Skeletal muscle cell (primary cell): Measurements from ENCODE around the gene OGFOD2.
"Not testable (repeated sequence)": the region's sequence is repeated elsewhere in the genome, so short reads cannot be mapped to it uniquely, and the experiment has no call there.

Experiments used
- DNase-seq: peaks from one replicate; pipeline ENCODE4 v3.0.0-alpha.2; 2010; ENCODE audit warnings: low read depth
- H3K4me3 ChIP-seq: 2 replicates; pipeline ENCODE4 v1.5.1; 2011; ENCODE audit warnings: low read depth, mild to moderate bottlenecking, control low read depth, low read length, moderate library complexity

The OGFOD2 gene

DNA sequence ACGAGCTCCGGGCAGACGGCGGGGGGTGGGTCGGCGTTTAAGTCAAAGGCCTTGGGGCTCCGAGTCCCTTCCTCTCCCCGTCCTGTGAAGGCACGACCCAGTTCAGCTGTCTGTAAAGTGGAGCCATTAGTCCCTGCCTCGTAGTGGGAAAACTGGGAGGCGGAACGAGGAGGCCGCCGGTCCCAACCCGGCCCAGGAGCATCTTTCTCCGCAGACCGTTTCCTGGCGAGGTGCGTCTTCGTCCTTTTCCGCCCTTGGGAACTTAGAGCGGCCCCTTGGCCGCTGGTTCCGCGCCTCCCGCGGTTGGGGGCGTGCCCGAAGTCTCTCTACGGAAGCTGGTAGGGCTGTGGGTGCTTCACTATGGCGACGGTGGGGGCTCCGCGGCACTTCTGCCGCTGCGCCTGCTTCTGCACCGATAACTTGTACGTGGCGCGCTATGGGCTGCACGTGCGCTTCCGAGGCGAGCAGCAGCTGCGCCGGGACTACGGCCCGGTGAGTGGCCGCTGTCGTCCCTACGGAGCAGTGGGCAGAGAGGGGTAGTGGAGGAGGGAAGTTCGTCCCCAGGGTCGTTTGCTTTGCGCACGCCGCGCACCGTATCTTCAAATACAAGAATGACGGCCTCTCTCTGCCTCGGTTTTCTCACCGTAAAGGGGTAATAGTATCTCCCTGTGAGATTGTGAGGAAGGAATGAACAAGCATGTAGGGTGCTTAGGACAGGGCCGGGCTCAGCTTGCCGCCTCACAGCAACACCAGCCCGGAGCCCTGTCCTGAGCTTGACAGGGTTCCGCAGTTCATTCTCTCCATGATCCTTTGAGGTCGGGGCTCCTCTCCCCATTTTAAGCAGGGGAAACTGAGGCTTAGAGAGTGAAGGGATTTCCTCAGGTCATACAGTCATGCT is at the start of gene OGFOD2:
OGFOD2 (plus strand) TSS at position 353 of the 898 bp plus-strand sequence; CDS start at position 361, 8 bp downstream.
- peak; percentile 68 for DNase-seq
- H3K4me3 ChIP-seq = peak within 1 kb of the TSS; percentile 80

DNA sequence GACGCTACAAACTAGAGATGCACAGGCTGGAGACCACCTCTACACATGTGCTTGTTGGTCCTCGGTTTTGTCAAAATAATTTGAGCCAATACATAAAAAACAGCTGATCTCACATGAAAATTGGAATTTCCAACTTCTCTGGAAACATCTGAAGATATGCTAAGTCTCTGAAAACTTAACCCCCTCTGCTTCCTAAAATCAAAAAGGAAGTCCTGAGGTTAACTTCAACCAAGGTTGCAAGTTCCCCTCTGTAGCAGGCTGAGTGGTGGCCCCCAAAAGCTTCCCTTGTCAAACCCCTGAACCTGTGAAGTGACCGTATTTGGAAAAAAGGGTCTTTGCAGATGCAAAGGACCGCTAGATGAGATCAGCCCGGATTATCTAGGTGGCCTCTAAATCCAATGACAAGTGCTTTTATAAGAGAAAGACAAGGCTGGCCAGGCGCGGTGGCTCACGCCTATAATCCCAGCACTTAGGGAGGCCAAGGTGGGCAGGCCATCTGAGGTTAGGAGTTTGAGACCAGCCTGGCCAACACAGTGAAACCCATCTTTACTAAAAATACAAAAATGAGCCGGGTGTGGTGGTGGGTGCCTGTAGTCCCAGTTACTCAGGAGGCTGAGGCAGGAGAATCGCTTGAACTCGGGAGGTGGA is 47.2 kb upstream of the OGFOD2 start:
- no peak for DNase-seq
- no peak overlapping the region for H3K4me3 ChIP-seq

DNA sequence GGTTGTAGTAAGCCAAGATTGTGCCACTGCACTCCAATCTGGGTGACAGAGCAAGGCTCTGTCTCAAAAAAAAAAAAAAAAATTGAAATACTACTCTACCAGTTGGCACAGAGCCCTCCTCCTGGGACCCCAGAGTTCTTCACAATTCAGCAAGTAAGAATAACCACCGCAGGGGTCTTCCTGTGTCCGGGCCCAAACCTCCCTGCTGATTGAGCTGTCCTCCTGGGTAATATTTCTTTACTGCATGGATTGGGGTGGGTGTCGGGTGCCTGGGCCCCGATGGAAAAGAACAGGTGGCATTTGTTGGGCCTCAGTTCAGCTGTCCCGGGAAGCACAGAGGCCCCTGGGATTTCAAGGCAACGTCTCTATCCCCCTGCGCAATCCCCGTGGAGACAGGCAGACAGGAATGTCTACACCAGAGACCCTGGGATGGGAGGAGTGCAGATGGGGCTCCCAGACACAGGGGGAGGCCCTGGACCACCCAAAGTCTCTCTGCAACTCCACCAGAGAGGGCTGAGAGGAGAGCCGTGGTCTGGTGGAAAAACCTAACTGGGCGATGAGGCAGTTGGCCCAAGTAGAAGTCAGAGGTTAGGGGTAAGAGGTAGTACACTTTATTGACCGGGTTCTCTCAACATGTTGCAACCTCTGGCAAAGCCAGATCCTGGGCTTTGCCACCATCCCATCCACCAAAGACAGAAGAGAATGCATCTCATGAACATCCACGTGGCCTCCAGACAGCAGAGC is 46.5 kb upstream of the OGFOD2 start:
- H3K4me3 ChIP-seq = no peak overlapping the region
- DNase-seq = peak; percentile 17

DNA sequence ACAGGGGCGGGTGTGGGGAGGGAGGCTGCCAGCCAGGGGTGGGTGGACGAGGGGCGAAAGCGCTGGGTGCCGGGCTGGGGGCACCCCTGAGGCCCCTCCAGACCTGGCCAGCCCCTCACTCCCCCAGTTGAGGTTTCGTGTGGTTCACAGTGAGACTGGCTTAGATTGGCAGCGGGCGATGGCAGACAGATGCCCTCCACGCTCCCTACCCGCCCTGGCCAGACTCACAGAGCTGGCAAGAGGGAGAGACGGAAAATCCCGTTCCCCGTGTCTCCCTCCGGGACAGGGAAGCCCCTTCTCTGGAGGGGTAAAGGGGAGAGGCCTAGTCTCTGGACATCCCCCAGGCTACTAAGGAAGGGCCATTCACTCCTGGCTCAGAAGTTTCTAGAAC is 45.9 kb upstream of the OGFOD2 start:
- H3K4me3 ChIP-seq = no peak overlapping the region
- DNase-seq = no peak

DNA sequence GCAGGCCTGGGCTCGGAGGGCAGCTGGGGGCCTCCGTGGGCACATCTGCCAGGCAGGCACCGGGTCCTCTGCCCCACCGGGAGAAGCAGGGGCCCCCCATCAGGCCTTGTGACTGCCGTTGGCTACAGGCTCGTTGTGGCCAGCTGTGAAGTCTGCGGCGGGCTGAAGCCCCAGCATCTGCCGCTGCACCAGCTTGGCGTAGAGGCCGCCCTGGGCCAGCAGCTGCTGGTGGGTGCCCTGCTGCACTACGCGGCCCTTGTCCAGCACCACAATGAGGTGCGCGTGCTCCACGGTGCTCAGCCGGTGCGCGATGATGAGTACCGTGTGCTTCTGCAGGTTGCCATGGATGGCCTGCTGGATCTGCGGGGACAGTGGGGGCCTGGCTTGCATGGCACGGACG is 45.2 kb upstream of the OGFOD2 start:
- DNase-seq = no peak
- H3K4me3 ChIP-seq = no peak overlapping the region

DNA sequence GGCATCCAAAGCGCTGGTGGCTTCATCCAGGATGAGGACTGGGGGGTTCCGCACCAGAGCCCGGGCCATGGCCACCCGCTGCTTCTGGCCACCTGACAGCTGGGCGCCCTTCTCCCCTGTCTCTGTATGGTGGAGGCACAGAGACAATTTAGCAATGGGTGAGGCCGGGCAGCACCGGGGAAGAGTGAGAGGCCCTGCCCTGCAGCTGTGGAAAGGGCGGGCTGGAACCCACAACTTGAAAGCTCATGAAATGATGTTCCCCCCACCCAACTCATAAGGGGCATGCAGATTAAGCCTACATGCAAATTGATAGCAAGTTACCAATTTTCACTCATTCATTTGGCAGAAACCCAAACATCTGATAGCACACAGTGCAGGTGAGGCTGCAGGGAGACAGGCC is 42.8 kb upstream of the OGFOD2 start:
- DNase-seq = no peak
- H3K4me3 ChIP-seq = no peak overlapping the region

DNA sequence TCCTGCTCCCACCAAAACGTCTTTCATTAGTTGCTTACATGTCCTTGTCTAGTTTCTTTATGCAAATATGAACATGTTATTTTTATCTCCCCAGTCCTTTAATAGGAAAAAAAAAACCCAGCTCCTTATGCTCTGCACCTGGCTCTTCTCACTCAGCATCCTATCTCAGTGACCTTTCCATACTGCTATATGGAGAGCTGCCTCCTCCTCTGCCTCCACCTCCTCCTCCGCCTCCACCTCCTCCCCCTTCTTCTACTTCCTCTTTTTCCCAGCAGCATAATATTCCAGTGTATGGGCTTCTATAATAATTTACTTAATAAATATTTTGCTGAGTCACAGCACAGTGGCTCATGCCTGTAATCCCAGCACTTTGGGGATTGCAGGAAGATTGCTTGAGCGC is 40.3 kb upstream of the OGFOD2 start:
- H3K4me3 ChIP-seq = no peak overlapping the region
- DNase-seq = no peak

DNA sequence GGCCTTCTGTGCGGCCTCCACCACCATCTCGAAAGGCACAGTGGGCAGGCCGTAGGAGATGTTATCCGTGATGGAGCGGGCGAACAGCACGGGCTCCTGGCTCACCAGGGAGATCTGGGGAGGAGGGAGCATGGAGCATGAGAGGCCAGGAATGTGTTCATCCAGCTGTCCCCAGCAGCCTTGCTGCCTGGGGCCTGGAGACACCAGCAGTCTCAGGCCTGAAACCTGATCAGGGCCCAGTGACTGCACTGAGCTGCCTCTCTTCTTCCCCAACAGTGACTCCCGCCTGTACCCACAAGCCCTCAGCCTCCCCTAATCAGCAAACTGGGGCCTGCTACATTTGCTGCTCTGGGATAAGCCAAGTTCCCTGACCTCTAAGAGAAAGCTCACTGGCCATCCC is 39.7 kb upstream of the OGFOD2 start:
- H3K4me3 ChIP-seq = no peak overlapping the region
- no peak for DNase-seq

DNA sequence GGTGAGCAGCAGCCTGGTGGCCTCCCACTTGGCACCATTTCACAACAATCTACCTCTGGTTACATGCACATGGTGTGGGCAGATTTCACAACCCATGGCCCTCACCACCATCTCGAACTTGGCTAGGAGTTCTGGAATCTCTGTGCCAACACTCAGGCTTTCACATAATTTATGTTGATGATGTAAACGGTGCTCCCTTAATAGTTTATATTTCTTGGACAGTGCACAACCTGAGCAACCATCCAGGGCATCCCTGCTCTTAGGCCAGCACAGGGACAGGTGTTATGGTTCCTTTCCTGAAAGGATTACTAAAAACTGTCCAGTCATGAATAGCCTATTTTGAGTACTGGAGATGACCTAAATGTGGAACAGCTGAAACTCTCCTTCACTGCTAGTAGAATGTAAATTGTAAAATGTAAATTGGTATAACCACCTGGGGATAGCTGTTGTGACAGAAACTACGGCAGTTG is 37.4 kb upstream of the OGFOD2 start:
- no peak for DNase-seq
- no peak overlapping the region for H3K4me3 ChIP-seq

DNA sequence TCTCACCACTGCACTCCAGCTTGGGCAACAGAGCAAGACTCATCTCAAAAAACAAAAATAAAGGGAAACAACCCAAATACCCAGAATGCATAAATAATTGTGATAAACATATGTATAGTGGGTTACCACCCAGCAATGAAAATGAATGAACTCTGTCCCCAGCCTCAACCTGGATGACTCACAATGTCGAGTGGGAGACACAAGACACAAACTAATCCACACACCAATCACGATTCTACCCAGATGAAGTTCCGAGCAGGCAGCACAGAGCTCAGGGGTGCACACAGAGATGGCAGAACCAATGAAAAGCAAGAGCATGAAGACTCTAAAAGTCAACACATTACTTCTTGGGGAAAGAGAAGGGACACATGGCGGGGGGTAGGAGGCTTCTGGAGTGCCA is 35.9 kb upstream of the OGFOD2 start:
- H3K4me3 ChIP-seq = no peak overlapping the region
- DNase-seq = no peak

DNA sequence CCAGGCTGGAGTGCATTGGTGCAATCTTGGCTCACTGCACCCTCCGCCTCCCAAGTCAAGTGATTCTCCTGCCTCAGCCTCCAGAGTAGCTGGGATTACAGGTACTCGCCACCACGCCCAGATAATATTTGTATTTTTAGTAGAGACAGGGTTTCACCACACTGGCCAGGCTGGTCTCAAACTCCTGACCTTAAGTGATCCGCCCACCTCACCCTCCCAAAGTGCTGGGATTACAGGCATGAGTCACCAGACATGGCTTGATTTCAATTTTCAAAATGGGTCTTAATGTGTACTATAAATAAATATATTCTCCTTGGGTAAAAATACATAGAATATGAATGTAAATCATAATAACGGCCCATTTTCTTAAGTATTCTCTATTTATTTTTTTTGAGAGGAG is 33.7 kb upstream of the OGFOD2 start:
- DNase-seq, H3K4me3 ChIP-seq: not testable (repeated sequence)

DNA sequence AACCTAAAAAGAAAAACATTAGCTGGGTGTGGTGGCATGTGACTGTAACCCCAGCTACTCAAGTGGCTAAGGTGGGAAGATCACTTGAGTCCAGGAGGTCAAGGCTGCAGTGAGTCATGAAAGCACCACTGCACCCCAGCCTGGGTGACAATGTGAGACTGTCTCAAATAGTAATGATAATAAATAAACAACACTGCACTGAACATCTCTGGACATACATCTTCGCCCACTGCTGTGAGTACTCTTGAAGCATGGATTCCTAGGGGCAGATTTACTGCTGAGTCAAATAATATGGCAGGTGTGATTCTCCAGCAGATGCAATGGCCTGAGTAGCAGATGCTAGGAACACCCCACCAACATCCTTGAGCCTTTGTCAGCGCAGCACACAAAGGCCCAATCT is 32.4 kb upstream of the OGFOD2 start:
- no peak overlapping the region for H3K4me3 ChIP-seq
- no peak for DNase-seq

DNA sequence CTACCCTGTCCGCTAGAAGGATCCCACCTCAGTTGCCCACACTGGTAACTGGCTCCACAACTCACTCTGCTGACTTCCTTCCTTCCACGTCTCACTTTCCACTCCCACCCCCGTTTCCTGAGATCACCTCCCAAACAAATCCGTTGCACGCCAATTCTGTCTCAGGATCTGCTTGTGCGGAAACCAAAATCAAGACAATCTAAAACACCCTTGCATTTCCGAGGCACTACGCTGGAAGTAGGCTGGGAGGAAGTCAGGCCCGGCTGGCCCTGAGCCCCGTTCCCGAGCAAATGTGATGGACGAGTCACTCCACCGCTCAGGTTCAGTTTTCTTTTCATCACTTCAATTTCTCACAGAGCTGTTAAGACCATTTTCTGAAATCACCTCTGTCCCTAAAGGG is 31.8 kb upstream of the OGFOD2 start:
- no peak for DNase-seq
- no peak overlapping the region for H3K4me3 ChIP-seq

DNA sequence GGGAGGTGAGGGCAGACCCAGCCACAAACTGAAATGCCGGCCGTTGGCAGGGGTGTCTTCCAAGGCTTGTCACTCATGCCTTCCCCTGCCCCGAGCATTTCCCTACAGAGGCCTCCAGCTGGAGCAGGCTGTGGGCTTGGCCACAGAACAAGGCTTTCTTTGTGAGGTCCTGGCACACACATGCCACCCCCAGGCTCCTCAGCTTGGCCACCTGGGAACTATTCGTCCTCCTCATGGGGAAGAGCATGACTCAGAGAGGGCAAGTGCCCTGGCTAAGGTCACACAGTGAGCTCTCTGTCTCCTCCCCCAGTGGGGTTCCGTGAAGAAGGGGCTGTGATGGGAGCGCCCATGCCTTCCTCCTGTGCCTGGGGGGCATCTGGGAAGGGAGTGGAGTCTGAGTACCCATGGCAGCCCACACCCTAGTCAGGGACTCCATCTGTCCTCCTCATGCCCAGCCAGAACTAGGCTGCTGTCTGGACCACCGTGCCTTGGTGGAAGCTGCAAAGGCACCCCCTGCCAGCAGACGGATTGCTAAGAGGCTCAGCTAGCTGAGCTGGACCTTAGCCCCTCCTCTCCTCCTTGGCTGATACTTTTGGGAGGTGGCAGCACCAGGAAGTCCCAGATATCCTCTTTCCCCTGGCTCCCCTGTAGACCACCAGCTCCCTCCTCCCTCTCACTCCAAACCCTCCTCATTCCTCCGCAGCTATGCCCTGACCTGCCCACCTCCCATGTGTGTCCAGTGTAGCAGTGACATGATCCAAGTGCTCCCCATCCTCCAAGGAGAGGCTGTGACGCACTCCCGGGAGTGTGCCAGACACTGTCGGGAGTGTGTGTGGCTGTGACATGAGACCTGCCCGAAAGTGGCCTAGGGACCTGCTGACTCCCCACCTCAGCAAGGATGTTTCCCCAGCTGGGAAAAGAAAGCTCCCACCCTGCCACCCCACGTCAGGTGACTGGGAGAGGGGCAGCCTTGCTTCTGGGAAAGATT is 30.1 kb upstream of the OGFOD2 start:
- no peak overlapping the region for H3K4me3 ChIP-seq
- no peak for DNase-seq

DNA sequence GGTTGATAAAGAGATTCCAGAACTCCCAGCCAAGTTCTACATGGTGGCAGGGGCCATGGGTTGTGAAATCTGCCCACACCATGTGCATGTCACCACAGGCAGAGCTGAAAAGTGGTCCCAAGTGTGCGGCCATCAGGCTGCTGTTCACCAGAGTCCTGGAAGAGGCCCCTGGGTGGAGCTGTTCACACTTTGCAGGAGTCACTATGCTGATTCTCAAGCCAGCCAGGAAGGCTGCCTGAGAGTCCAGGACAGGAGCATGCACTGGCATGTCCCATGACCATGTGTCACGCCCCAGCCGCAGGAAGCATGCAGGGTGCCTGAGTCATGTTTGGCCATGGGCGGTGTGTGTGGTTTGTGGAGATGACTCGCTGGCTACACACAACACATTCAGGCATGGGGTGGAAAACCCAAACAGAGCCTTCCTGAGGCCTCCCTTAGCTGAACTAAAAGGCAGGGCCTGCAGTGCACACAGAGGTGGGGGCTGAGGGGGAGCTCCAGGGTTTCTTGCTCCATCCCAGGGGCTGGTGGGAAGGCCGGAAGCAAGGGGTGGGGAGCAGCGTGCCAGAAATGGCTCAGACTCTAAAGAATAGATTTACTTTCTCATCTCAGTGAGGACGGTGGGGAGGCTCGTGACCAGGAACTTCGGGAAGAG is 28.2 kb upstream of the OGFOD2 start:
- no peak overlapping the region for H3K4me3 ChIP-seq
- DNase-seq = peak; percentile 99

DNA sequence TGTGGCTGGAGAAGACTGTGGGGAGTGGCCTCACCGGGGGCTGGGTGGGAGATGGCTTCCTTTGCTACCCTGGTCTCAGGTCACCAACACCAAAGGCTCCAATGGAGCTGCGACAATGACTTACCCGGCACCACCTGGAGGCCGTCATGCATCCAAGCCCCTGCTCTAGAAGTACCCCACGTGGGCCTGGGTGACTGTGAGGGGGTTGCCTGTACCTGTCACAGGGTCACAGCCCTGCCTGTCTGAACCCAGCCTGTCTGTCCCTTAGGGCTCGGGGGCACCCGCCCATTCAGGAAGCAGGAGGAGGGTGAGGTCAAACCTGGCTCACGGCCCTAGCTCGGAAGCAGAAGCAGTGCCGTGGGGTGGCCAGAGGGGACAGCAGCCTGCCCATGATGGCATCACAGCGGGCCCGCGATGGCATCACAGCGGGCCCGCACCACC is 27.7 kb upstream of the OGFOD2 start:
- no peak overlapping the region for H3K4me3 ChIP-seq
- DNase-seq = no peak

DNA sequence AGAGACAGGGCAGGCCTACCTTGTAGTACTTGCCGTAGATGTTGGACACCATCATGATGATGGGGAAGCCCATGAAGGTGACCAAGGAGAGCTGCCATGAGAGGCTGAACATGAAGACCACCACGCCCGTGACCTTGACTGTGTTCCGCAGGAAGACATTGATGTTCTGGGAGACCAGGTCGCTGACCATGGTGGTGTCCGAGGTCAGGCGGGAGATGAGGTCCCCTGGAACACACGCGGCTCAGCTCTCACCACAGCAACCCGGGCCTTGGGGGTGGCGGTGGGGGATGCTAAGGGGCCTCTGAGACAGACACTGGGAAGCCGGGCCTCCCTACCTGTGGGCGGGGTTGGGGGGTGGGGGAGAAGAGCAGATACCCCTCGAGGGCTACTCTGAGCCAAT is 26.4 kb upstream of the OGFOD2 start:
- H3K4me3 ChIP-seq = no peak overlapping the region
- no peak for DNase-seq

DNA sequence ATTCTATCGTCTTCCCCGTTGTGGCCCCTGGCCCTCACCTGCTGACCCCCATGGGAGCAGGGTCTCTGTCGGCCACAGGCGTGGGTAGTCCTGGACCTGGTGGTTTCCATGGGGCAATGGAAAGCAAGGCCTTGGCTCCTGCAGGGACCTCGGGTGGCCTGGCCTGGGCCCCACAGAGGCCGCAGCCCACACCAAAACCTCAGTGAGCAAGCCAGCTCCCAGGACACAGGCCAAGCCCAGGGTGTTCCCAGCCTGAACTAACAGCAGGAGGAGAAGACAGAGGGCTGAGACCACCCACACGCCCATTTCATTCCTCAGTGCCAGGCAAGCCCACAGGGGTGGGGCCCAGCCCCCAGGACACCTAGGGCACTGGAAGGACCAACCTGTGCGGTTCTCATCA is 25.6 kb upstream of the OGFOD2 start:
- H3K4me3 ChIP-seq = no peak overlapping the region
- no peak for DNase-seq
